ENCODE data around the gene AGPAT1.
"Not testable (repeated sequence)": the region's sequence is repeated elsewhere in the genome, so short reads cannot be mapped to it uniquely, and the experiment has no call there.

AGPAT1 gene

DNA sequence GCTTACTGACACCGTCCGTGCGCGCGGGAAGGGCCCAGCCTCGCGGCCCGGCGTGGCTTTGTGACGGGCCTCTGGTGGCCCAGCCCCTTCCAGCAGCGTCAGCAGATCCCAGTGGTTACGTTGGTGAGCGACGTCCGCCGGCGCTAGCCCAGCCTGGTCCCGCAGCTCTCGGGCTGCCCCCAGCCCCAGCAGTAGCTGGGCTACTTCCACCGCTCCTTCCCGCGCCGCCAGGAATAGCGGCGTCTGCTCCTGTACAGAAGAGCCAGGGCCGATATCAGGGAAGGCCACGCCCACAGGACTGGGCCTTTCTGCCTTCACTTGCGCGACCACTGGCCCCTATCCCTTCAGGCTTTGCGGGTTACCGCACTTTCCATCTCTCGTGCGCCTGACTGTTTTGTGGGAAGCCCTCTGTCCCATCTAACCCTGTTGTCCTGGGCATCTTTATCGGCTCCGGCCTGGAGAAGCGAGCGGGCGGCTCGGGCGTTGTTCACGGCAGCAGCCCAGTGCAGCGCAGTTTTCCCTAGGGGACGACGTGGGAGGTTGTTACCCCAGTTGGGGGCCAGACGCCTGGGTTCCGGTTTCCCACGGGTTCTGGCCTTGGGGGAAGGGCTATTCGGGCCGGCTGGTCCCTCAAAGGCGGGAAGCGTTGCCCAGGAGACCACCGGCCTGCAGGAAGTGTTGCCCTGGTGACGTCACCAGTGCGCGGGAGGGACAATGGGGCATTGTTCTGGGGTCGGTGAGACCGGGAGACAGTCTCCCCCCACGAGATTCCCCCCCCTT is 20.2 kb upstream of the AGPAT1 start:
- peak overlapping the region; percentile 100 for H3K9ac ChIP-seq (ENCODE audit: low read length)
- no peaks in the 10 kb centered on the region for H3K36me3 ChIP-seq (ENCODE audit: control insufficient read depth, insufficient read depth, low read length)
- peaks cover 11% of the 10 kb centered on the region for H3K4me1 ChIP-seq (ENCODE audit: control insufficient read depth, insufficient read depth, low read length)
- peak overlapping the region; percentile 99 for H3K27ac ChIP-seq (ENCODE audit: low read depth, low read length)
- peaks cover 1% of the 10 kb centered on the region for H3K27me3 ChIP-seq (ENCODE audit: control insufficient read depth, insufficient read depth, low read length)
- H3K4me3 ChIP-seq (ENCODE audit: low read length): peak overlapping the region; percentile 96

- H3K9ac ChIP-seq (ENCODE audit: low read length): no peak overlapping the region
- H3K27ac ChIP-seq (ENCODE audit: low read depth, low read length): peak overlapping the region; percentile 99
- H3K4me1 ChIP-seq (ENCODE audit: control insufficient read depth, insufficient read depth, low read length): peaks cover 15% of the 10 kb centered on the region
- H3K27me3 ChIP-seq (ENCODE audit: control insufficient read depth, insufficient read depth, low read length): no peaks in the 10 kb centered on the region
- H3K36me3 ChIP-seq (ENCODE audit: control insufficient read depth, insufficient read depth, low read length): no peaks in the 10 kb centered on the region
- H3K4me3 ChIP-seq (ENCODE audit: low read length): no peak overlapping the region
Measured at GRCh38 chr6:32195652-32195901, 19.7 kb upstream of the AGPAT1 start.

DNA sequence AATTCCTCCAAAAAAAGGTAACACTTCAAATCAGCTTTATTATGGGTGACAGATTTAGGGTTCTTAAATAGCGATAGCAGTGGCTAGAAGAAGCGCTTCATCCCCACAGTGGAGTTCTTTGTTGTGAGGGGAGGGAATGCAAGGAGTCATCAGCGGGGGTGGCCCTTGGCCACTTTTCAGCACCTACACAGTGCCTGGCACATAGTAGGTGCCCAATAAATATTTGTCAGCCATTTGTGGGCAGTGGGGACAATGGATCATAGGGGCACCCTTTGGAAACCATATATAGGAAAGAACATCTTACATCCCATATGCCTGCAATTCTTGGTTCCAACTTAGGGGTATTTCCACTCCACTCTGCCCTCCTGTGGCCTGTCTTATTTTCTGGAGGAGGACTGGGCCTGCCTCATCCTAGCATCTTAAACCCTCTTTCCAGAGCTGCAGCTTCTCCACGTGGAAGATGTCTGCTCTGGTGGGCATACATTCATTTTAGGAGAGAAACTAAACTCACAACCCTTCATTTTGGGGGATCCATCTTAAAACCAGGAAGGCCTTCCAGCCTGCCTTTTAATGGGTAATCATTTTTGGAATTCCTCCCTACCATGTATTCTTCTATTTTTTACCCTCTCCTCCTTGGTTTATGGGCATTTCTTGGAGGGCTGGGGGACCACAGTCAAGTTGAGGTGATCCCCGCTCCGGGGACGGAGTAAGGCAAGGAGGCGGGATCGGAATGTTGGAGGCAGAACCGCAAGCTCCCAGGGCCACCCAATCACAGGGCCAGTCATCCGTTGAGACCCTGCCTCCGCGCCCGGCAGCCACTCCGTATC is 19.2 kb upstream of the AGPAT1 start:
- peak overlapping the region; percentile 93 for H3K27ac ChIP-seq (ENCODE audit: low read depth, low read length)
- no peaks in the 10 kb centered on the region for H3K27me3 ChIP-seq (ENCODE audit: control insufficient read depth, insufficient read depth, low read length)
- peaks cover 15% of the 10 kb centered on the region for H3K4me1 ChIP-seq (ENCODE audit: control insufficient read depth, insufficient read depth, low read length)
- no peak overlapping the region for H3K9ac ChIP-seq (ENCODE audit: low read length)
- H3K36me3 ChIP-seq (ENCODE audit: control insufficient read depth, insufficient read depth, low read length): no peaks in the 10 kb centered on the region
- peak overlapping the region; percentile 48 for H3K4me3 ChIP-seq (ENCODE audit: low read length)

- H3K9ac ChIP-seq (ENCODE audit: low read length): no peak overlapping the region
- H3K4me1 ChIP-seq (ENCODE audit: control insufficient read depth, insufficient read depth, low read length): peaks cover 15% of the 10 kb centered on the region
- peak overlapping the region; percentile 93 for H3K27ac ChIP-seq (ENCODE audit: low read depth, low read length)
- no peak overlapping the region for H3K4me3 ChIP-seq (ENCODE audit: low read length)
- H3K36me3 ChIP-seq (ENCODE audit: control insufficient read depth, insufficient read depth, low read length): no peaks in the 10 kb centered on the region
- no peaks in the 10 kb centered on the region for H3K27me3 ChIP-seq (ENCODE audit: control insufficient read depth, insufficient read depth, low read length)
Measured at GRCh38 chr6:32194388-32194787, 18.5 kb upstream of the AGPAT1 start.

DNA sequence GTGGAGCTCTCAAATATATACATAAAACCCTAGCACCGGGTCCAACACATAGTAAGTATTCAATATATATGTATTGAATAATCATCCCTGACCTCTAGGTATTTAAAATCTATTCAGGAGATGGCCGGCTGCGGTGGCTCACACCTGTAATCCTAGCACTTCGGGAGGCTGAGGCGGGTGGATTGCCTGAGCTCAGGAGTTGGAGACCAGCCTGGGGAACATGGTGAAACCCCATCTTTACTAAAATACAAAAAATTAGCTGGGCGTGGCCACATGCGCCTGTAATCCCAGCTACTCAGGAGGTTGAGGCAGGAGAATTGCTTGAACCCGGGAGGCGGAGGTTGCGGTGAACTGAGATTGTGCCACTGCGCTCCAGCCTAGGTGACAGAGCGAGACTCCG is 17.2 kb upstream of the AGPAT1 start:
- not testable (repeated sequence) for H3K36me3 ChIP-seq (ENCODE audit: control insufficient read depth, insufficient read depth, low read length); H3K27ac ChIP-seq (ENCODE audit: low read depth, low read length); H3K4me3 ChIP-seq (ENCODE audit: low read length); H3K27me3 ChIP-seq (ENCODE audit: control insufficient read depth, insufficient read depth, low read length); H3K9ac ChIP-seq (ENCODE audit: low read length)
- H3K4me1 ChIP-seq (ENCODE audit: control insufficient read depth, insufficient read depth, low read length): peaks cover 17% of the 10 kb centered on the region

DNA sequence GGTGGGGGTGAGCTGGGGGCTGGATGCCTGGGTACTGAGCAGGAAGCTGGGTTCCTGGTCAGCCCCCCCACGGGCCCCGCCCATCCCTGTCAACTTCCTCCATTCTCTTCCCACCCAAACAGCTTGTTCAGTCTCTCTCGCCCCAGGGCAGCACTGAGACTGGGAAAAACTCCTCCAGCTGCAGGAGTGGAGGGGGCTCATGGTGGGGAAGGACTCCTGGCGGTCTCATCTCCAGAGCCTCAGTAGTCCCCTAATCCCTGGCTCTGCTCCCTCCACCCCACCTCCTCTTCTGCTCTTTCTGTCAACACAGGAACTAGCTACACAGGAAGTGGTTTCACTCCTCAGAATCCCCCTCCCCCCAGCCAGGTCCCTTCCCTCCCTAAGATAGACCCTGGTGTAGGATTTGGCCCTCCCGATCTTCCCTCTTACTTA is 16.7 kb upstream of the AGPAT1 start, which contains the start of gene GPSM3:
Gene GPSM3, minus strand, starts transcription at position 36 of the 432 bp plus-strand sequence. CDS start 130 bp downstream, outside the sequence.
- Histone ChIP-seq H3K27ac (ENCODE audit: low read depth, low read length) (peak within 1 kb of the TSS; percentile 59), H3K4me1 (ENCODE audit: control insufficient read depth, insufficient read depth, low read length) (peaks cover 17% of the 10 kb centered on the region), H3K27me3 (ENCODE audit: control insufficient read depth, insufficient read depth, low read length) (no peaks in the 10 kb centered on the region), H3K36me3 (ENCODE audit: control insufficient read depth, insufficient read depth, low read length) (peaks cover 2% of the 10 kb centered on the region), H3K4me3 (ENCODE audit: low read length) (peak within 1 kb of the TSS; percentile 82), H3K9ac (ENCODE audit: low read length) (peak within 1 kb of the TSS; percentile 71)

GRCh38 chr6:32191696-32192607 is 16.1 kb upstream of the AGPAT1 start:
- H3K4me1 ChIP-seq (ENCODE audit: control insufficient read depth, insufficient read depth, low read length): peaks cover 17% of the 10 kb centered on the region
- peak overlapping the region; percentile 71 for H3K9ac ChIP-seq (ENCODE audit: low read length)
- peak overlapping the region; percentile 82 for H3K4me3 ChIP-seq (ENCODE audit: low read length)
- H3K36me3 ChIP-seq (ENCODE audit: control insufficient read depth, insufficient read depth, low read length): peaks cover 3% of the 10 kb centered on the region
- H3K27me3 ChIP-seq (ENCODE audit: control insufficient read depth, insufficient read depth, low read length): no peaks in the 10 kb centered on the region
- peak overlapping the region; percentile 59 for H3K27ac ChIP-seq (ENCODE audit: low read depth, low read length)

- Histone ChIP-seq H3K9ac (ENCODE audit: low read length) (no peak overlapping the region), H3K27ac (ENCODE audit: low read depth, low read length) (peak overlapping the region; percentile 92), H3K36me3 (ENCODE audit: control insufficient read depth, insufficient read depth, low read length) (peaks cover 3% of the 10 kb centered on the region), H3K27me3 (ENCODE audit: control insufficient read depth, insufficient read depth, low read length) (no peaks in the 10 kb centered on the region), H3K4me3 (ENCODE audit: low read length) (peak overlapping the region; percentile 82), H3K4me1 (ENCODE audit: control insufficient read depth, insufficient read depth, low read length) (peaks cover 18% of the 10 kb centered on the region)
Measured at GRCh38 chr6:32190911-32191677, 15.2 kb upstream of the AGPAT1 start.

DNA sequence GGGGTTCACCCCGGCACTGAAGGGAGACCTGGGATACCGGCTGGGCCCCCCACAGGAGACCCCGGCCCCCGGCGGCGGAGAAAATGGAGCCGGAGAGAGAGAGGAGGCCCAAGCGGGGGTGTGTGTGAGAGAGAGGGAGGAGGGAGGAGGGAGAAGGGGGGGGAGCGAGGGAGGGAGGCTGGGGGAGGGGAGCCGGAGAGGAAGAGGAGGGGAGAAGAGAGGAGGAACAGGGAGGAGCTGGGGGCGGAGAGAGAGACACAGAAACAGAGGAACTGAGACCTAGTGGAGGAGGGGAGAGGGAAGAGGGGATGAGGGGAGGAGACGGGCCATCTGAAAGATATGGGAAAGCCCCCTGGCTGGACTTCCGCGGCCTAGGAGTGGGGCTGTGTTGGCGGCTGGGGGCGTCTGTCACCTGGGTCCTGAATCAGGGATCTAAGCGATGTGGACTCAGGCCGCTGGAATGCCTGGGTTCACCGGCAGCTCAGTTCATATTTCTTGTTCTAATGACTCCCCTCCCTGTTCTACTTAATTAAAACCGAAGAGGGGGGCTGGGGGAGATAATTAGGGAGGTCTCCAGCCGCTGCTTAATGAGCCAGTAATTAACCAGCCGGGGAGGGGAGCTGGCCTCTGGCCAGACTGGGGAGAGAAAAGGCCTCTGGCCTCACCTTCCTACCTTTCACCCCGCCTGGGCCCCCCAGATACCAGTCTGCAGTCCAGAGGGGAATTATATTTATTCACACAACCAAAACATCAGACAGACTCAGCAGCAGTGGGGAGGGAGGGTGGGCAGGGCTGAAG is 14.4 kb upstream of the AGPAT1 start, which contains the start of gene PBX2:
Gene PBX2, minus strand, starts transcription at position 149 of the 798 bp plus-strand sequence. CDS start 287 bp downstream, outside the sequence.
- Histone ChIP-seq H3K9ac (ENCODE audit: low read length) (peak within 1 kb of the TSS; percentile 70), H3K4me3 (ENCODE audit: low read length) (peak within 1 kb of the TSS; percentile 82), H3K27ac (ENCODE audit: low read depth, low read length) (peak within 1 kb of the TSS; percentile 92), H3K4me1 (ENCODE audit: control insufficient read depth, insufficient read depth, low read length) (peaks cover 20% of the 10 kb centered on the region), H3K36me3 (ENCODE audit: control insufficient read depth, insufficient read depth, low read length) (peaks cover 3% of the 10 kb centered on the region), H3K27me3 (ENCODE audit: control insufficient read depth, insufficient read depth, low read length) (no peaks in the 10 kb centered on the region)

- peak overlapping the region; percentile 6 for H3K9ac ChIP-seq (ENCODE audit: low read length)
- no peaks in the 10 kb centered on the region for H3K27me3 ChIP-seq (ENCODE audit: control insufficient read depth, insufficient read depth, low read length)
- peak overlapping the region; percentile 71 for H3K4me3 ChIP-seq (ENCODE audit: low read length)
- peaks cover 3% of the 10 kb centered on the region for H3K36me3 ChIP-seq (ENCODE audit: control insufficient read depth, insufficient read depth, low read length)
- peaks cover 15% of the 10 kb centered on the region for H3K4me1 ChIP-seq (ENCODE audit: control insufficient read depth, insufficient read depth, low read length)
- H3K27ac ChIP-seq (ENCODE audit: low read depth, low read length): peak overlapping the region; percentile 92
Measured at GRCh38 chr6:32189742-32190053, 13.8 kb upstream of the AGPAT1 start.
